GM12872 (cell line): Measurements from ENCODE around the gene ABCG1.

Experiments used
- TF ChIP-seq, protein P1 (sequence below): IDR thresholded peaks from 3 replicates; pipeline ENCODE4 v1.5.1; 2011; ENCODE audit warnings: low read depth, mild to moderate bottlenecking, low read length, moderate library complexity; ENCODE audit not compliant: insufficient read depth

Gene ABCG1

DNA sequence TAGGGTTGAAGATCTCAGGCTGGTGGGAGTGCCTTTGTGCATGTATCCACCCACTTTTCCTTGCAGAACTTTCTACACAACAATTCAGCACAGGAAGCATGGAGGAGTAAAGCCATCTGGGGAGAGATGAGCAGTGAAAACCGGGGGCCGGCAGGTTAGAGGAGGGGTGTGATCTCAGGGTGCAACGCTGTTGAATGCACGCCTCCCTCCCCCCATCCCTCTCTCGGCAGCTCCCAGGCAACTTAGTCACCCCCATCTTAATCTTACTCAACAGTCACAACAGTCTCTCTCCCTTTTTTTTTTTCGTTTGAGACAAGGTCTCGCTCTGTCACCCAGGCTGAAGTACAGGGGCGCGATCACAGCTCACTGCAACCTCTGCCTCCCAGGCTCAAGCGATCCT is 16.6 kb upstream of the ABCG1 start:
- TF ChIP-seq, protein P1, sequence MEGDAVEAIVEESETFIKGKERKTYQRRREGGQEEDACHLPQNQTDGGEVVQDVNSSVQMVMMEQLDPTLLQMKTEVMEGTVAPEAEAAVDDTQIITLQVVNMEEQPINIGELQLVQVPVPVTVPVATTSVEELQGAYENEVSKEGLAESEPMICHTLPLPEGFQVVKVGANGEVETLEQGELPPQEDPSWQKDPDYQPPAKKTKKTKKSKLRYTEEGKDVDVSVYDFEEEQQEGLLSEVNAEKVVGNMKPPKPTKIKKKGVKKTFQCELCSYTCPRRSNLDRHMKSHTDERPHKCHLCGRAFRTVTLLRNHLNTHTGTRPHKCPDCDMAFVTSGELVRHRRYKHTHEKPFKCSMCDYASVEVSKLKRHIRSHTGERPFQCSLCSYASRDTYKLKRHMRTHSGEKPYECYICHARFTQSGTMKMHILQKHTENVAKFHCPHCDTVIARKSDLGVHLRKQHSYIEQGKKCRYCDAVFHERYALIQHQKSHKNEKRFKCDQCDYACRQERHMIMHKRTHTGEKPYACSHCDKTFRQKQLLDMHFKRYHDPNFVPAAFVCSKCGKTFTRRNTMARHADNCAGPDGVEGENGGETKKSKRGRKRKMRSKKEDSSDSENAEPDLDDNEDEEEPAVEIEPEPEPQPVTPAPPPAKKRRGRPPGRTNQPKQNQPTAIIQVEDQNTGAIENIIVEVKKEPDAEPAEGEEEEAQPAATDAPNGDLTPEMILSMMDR: no peak

DNA sequence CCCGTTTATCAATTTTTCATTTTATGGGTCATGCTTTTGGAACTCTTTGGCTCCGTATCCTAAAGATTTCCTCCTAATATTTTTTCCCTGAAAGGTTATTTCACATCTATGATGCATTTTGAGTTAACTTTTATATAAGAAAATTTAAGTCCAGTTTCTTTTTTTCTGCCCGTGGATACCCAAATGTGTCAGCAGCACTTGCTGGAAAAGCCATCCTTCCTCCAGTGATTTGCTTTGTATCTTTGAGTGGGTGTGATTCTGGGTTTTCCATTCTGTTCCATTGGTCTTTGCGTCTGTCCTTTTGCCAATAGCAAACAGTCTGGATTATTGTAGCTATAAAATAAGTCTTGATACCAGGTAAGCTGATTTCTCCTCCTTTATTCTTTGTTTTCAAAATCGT is 15.6 kb upstream of the ABCG1 start:
- TF ChIP-seq, protein P1: no peak

DNA sequence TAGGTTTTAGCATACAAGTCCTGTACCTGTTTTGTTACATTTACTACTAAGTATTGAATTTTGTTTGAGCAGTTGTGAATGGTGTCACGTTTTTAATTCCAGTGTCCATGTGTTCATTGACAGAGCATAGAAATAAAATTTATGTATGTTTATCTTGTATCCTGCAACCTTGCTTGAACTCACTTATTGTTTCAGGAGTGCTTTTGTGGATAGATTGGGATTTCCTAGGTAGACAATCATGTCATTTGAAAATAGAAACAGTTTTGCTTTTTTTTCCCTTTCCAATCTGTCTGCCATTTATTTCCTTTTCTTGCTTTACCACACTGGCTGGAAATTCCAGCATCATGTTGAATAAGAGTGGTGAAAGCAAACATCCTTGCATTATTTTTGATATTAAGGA is 15.0 kb upstream of the ABCG1 start:
- TF ChIP-seq, protein P1: no peak

DNA sequence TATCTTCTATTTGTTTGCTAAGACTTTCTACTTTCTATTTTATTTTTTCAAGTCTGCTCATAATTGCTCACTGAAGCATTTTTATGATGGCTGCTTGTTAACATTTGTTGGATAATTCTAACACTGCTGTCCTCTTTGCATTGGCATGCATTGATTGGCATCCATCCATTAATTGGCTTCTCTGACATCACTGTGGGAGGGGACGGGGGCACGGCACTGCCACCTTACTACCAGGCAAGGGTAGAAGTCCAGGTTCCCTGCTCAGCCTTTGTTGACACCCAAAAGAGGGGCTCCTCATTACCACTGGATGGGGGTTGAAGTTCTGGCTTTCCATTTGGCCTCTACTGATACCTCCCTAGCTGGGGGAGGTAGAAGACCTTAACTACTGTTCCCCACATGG is 11.5 kb upstream of the ABCG1 start:
- TF ChIP-seq, protein P1: no peak

DNA sequence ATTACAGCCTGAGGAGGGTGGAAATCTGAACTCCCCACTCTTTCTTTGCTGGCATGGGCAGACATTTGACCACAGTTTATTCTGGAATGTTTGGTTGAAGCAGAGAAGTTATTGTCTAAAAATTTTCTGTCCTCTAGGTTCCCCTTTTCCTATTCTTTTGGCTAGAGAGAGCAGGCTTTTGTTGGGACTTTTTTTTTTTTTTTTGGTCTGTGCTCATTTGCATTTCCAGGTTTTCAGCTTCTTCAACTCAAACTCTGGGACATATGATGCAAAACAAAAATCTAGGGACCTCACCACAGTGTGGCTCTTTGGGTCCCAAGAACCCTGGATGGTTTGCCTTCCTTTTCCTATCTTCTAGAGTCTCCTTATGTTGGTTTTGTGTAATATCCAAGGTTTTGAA is 10.9 kb upstream of the ABCG1 start:
- TF ChIP-seq, protein P1: no peak

DNA sequence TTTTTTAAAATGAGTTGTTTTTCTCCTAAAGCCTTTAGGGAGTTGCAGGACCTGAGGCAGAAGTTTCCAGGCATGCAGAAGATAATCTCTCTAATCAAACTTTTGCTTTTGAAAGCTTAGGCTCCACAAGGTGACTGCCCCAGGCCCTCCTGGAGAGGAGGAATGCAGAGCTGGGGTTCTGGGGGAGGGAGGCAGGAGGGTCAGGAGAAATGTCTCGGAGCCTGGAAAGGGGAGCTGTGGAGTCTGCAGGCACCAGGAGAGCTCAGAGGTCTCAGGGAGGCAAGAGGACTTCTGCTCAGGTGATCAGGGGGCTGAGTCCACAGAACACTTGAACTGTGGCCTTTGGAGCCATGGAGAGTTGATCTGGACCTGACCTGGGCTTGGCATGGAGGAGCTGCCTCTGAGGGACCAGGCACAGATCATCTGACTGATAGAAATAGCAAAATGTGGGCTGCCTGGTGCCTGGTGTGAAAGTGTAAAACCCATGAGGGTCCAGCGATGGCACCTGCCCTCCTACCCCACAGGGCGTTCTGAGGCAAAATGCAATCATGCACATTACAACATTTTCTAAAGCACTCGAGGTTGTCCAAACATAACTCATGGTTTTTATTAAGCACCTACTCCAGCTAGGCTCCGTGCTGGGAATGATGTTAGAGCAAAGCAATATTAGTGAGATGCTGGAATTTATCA is 10.0 kb upstream of the ABCG1 start:
- TF ChIP-seq, protein P1: no peak

DNA sequence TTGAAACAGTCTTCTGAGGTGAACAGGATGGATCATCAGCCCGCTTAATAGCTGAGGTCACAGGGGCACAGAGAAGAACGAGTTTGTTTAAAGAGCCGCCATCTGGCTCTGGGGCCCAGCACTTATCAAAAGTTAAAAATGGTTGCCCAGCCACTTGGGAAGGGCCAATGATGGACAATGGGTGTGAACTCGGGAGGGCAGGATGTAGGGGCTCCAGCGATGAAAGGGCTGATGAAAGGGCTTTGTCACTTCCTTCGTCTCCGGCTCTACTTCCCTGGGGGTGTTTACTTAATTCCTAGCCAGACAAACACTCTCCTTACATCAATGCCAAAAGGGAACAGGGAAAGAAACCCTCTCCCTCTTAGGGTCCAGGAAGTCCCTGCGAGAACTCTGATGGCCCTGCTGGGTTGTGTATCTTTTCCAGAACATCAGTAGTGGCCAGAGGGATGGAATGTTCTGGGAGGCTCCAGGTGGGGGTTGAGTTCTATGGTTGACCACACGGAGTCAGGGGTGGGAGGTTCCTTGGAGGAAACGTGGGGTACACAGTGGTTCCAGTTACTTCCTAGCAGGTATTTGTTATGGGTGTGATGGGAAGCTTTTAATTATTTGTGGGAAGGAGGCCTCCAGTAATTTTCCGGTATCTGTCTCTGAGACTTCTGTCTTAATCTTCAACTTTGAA is 9.0 kb upstream of the ABCG1 start:
- TF ChIP-seq, protein P1: no peak
